Astrocyte (in vitro differentiated cells and primary cell): ENCODE results near the gene DOK7. TPM values are rescaled to one million over a fixed set of nuclear protein-coding genes. Genes with fewer than 3 reads are reported as not detected.

Experiments
- DNase-seq: peaks from one replicate; pipeline ENCODE4 v3.0.0-alpha.2; 2010; ENCODE audit warnings: low read depth
- FAIRE-seq: peaks from 2 replicates; lab custom pipeline; 2011; peaks lifted over from hg19 to GRCh38; lab: Jason Lieb, UNC
- H2AFZ ChIP-seq: 2 replicates; pipeline ENCODE4 v1.6.0; 2012; ENCODE audit warnings: low read depth, low read length, inconsistent platforms
- H3K27ac ChIP-seq: 2 replicates; pipeline ENCODE4 v1.5.1; 2011; ENCODE audit warnings: low read depth, low read length, inconsistent platforms
- H3K27me3 ChIP-seq: 2 replicates; pipeline ENCODE4 v1.6.0; 2011; ENCODE audit warnings: low read length, inconsistent platforms; ENCODE audit not compliant: insufficient read depth
- H3K36me3 ChIP-seq: 2 replicates; pipeline ENCODE4 v1.5.1; 2011; ENCODE audit warnings: low read length, inconsistent platforms; ENCODE audit not compliant: insufficient read depth
- H3K4me1 ChIP-seq: 2 replicates; pipeline ENCODE4 v1.5.1; 2011; ENCODE audit warnings: low read length, inconsistent platforms; ENCODE audit not compliant: insufficient read depth
- H3K4me2 ChIP-seq: 2 replicates; pipeline ENCODE4 v1.6.0; 2012; ENCODE audit warnings: low read length, inconsistent platforms
- H3K4me3 ChIP-seq: 2 replicates; pipeline ENCODE4 v1.5.1; 2011; ENCODE audit warnings: low read depth, mild to moderate bottlenecking, low read length, inconsistent platforms; ENCODE audit not compliant: insufficient read depth
- H3K79me2 ChIP-seq: 2 replicates; pipeline ENCODE4 v1.6.0; 2012; ENCODE audit warnings: mild to moderate bottlenecking, low read length, inconsistent platforms; ENCODE audit not compliant: insufficient read depth
- H3K9ac ChIP-seq: 2 replicates; pipeline ENCODE4 v1.6.0; 2012; ENCODE audit warnings: mild to moderate bottlenecking, low read length, inconsistent platforms
- H3K9me3 ChIP-seq: 2 replicates; pipeline ENCODE4 v1.5.1; 2012; ENCODE audit warnings: low read depth, mild to moderate bottlenecking, low read length, inconsistent platforms; ENCODE audit not compliant: insufficient read depth
- H4K20me1 ChIP-seq: 2 replicates; pipeline ENCODE4 v1.6.0; 2012; ENCODE audit warnings: low read length, inconsistent platforms; ENCODE audit not compliant: insufficient read depth
- H3K27ac Mint-ChIP-seq: one replicate; pipeline ENCODE4 v1.8.0; 2021; ENCODE audit warnings: mild to moderate bottlenecking, mixed read lengths; ENCODE audit not compliant: unreplicated experiment
- H3K27me3 Mint-ChIP-seq: one replicate; pipeline ENCODE4 v1.8.0; 2021; ENCODE audit warnings: low read depth, mixed read lengths; ENCODE audit not compliant: unreplicated experiment
- H3K36me3 Mint-ChIP-seq: one replicate; pipeline ENCODE4 v1.8.0; 2021; ENCODE audit warnings: low read depth, mixed read lengths; ENCODE audit not compliant: unreplicated experiment
- H3K4me1 Mint-ChIP-seq: one replicate; pipeline ENCODE4 v1.8.0; 2021; ENCODE audit warnings: low read depth, mixed read lengths; ENCODE audit not compliant: unreplicated experiment
- H3K4me3 Mint-ChIP-seq: one replicate; pipeline ENCODE4 v1.8.0; 2021; ENCODE audit warnings: mild to moderate bottlenecking, moderate library complexity, mixed read lengths; ENCODE audit not compliant: unreplicated experiment
- H3K9me3 Mint-ChIP-seq: one replicate; pipeline ENCODE4 v1.8.0; 2021; ENCODE audit warnings: mild to moderate bottlenecking, mixed read lengths; ENCODE audit not compliant: unreplicated experiment
- CTCF ChIP-seq: IDR thresholded peaks from 2 replicates; pipeline ENCODE4 v1.5.1; 2011; ENCODE audit warnings: low read depth, mild to moderate bottlenecking, inconsistent platforms, low read length, moderate library complexity; ENCODE audit not compliant: insufficient read depth
- EZH2 ChIP-seq: IDR thresholded peaks from 2 replicates; pipeline ENCODE4 v1.6.1; 2012; ENCODE audit warnings: mild to moderate bottlenecking, low read length, inconsistent platforms; ENCODE audit not compliant: insufficient read depth
- total RNA-seq: library from RNA; stranded (reverse); gene quantifications from 2 replicates; pipeline ENCODE4 v1.2.1, GENCODE V29; 2021

Gene DOK7
- total RNA-seq, 1 donor from 2014 or later: not detected

GRCh38 chr4:3529363-3529762, 66.3 kb downstream of the DOK7 start:
- DNase-seq: no peak
- no peak for FAIRE-seq
- H3K36me3 Mint-ChIP-seq: peaks cover 11% of the 10 kb centered on the region

GRCh38 chr4:3530051-3530450, 66.9 kb downstream of the DOK7 start:
- H3K79me2 ChIP-seq: peaks cover 56% of the 10 kb centered on the region
- H3K27me3 ChIP-seq: no peaks in the 10 kb centered on the region
- H3K27ac ChIP-seq: no peak overlapping the region
- no peak overlapping the region for H3K4me3 ChIP-seq
- no peak for TF ChIP-seq CTCF
- no peak for TF ChIP-seq EZH2
- peaks cover 63% of the 10 kb centered on the region for H4K20me1 ChIP-seq
- peak overlapping the region; percentile 97 for H3K4me2 ChIP-seq
- H3K36me3 Mint-ChIP-seq: peaks cover 7% of the 10 kb centered on the region
- FAIRE-seq (no peak), DNase-seq (no peak)
- H2AFZ ChIP-seq: no peak overlapping the region
- H3K4me3 Mint-ChIP-seq: no peak overlapping the region
- H3K27ac Mint-ChIP-seq: no peak overlapping the region
- H3K9me3 ChIP-seq: no peaks in the 10 kb centered on the region
- peaks cover 4% of the 10 kb centered on the region for H3K9me3 Mint-ChIP-seq
- peaks cover 8% of the 10 kb centered on the region for H3K4me1 Mint-ChIP-seq
- H3K9ac ChIP-seq: no peak overlapping the region
- H3K27me3 Mint-ChIP-seq: peaks cover 13% of the 10 kb centered on the region
- peaks cover 14% of the 10 kb centered on the region for H3K4me1 ChIP-seq
- H3K36me3 ChIP-seq: no peaks in the 10 kb centered on the region

More at GRCh38 chr4:3529363-3529762, 66.3 kb downstream of the DOK7 start:
- Mint-ChIP-seq H3K4me3 (peak overlapping the region; percentile 36), H3K27me3 (peaks cover 10% of the 10 kb centered on the region), H3K4me1 (peaks cover 8% of the 10 kb centered on the region), H3K9me3 (peaks cover 2% of the 10 kb centered on the region), H3K27ac (no peak overlapping the region)
- no peak for TF ChIP-seq EZH2
- TF ChIP-seq CTCF: no peak
- H3K79me2 ChIP-seq: peaks cover 56% of the 10 kb centered on the region
- peaks cover 14% of the 10 kb centered on the region for H3K4me1 ChIP-seq
- peaks cover 70% of the 10 kb centered on the region for H4K20me1 ChIP-seq
- no peak overlapping the region for H2AFZ ChIP-seq
- H3K9ac ChIP-seq: no peak overlapping the region
- no peaks in the 10 kb centered on the region for H3K9me3 ChIP-seq
- H3K27me3 ChIP-seq: no peaks in the 10 kb centered on the region
- no peak overlapping the region for H3K4me3 ChIP-seq
- no peak overlapping the region for H3K4me2 ChIP-seq
- H3K36me3 ChIP-seq: no peaks in the 10 kb centered on the region
- no peak overlapping the region for H3K27ac ChIP-seq

GRCh38 chr4:3530663-3531254, 67.7 kb downstream of the DOK7 start:
- Histone ChIP-seq H3K4me1 (peaks cover 14% of the 10 kb centered on the region), H3K9ac (peak overlapping the region; percentile 87), H4K20me1 (peaks cover 56% of the 10 kb centered on the region), H3K36me3 (no peaks in the 10 kb centered on the region), H3K4me3 (peak overlapping the region; percentile 76), H3K27me3 (no peaks in the 10 kb centered on the region), H3K9me3 (no peaks in the 10 kb centered on the region), H3K27ac (no peak overlapping the region), H3K4me2 (peak overlapping the region; percentile 97), H2AFZ (no peak overlapping the region), H3K79me2 (peaks cover 56% of the 10 kb centered on the region)
- Mint-ChIP-seq H3K9me3 (peaks cover 10% of the 10 kb centered on the region), H3K27me3 (peaks cover 19% of the 10 kb centered on the region), H3K4me3 (peak overlapping the region; percentile 90), H3K27ac (no peak overlapping the region), H3K36me3 (peaks cover 7% of the 10 kb centered on the region), H3K4me1 (peaks cover 8% of the 10 kb centered on the region)
- TF ChIP-seq EZH2 (no peak), CTCF (no peak)
- FAIRE-seq (no peak), DNase-seq (no peak)
